ENCODE measurements around the gene AGPAT1.

Gene AGPAT1

GRCh38 chr6:32158052-32158451 lies 17.8 kb downstream of the AGPAT1 start:
- no peak for DNase-seq (ENCODE audit: insufficient read length, low spot score)
- no peak for FAIRE-seq
- TF ChIP-seq TAF1 (IDR thresholded peaks at IDR 0.05; ENCODE audit: low read depth, low read length) (no peak), POLR2A (IDR thresholded peaks at IDR 0.05; ENCODE audit: low read depth, low read length) (no peak), POLR2AphosphoS5 (IDR thresholded peaks at IDR 0.05; ENCODE audit: low read depth, low read length) (no peak), PAX5 (IDR thresholded peaks at IDR 0.05; ENCODE audit: insufficient read depth, low read length, severe bottlenecking) (no peak), POU2F2 (IDR thresholded peaks at IDR 0.05; ENCODE audit: low read depth, low read length) (no peak), SPI1 (IDR thresholded peaks at IDR 0.05; ENCODE audit: low read depth, low read length) (no peak)

- FAIRE-seq (no peak), DNase-seq (ENCODE audit: insufficient read length, low spot score) (no peak)
- no peak for TF ChIP-seq PAX5 (IDR thresholded peaks at IDR 0.05; ENCODE audit: insufficient read depth, low read length, severe bottlenecking)
- TF ChIP-seq POU2F2 (IDR thresholded peaks at IDR 0.05; ENCODE audit: low read depth, low read length), result no peak
- no peak for TF ChIP-seq POLR2A (IDR thresholded peaks at IDR 0.05; ENCODE audit: low read depth, low read length)
- TF ChIP-seq SPI1 (IDR thresholded peaks at IDR 0.05; ENCODE audit: low read depth, low read length), result no peak
- no peak for TF ChIP-seq POLR2AphosphoS5 (IDR thresholded peaks at IDR 0.05; ENCODE audit: low read depth, low read length)
- no peak for TF ChIP-seq TAF1 (IDR thresholded peaks at IDR 0.05; ENCODE audit: low read depth, low read length)
These were observed 19.0 kb downstream of the AGPAT1 start for GRCh38 chr6:32156891-32157290.

- peak; percentile 83 for DNase-seq (ENCODE audit: insufficient read length, low spot score)
These were observed 21.2 kb downstream of the AGPAT1 start for GRCh38 chr6:32154514-32155161.

DNA sequence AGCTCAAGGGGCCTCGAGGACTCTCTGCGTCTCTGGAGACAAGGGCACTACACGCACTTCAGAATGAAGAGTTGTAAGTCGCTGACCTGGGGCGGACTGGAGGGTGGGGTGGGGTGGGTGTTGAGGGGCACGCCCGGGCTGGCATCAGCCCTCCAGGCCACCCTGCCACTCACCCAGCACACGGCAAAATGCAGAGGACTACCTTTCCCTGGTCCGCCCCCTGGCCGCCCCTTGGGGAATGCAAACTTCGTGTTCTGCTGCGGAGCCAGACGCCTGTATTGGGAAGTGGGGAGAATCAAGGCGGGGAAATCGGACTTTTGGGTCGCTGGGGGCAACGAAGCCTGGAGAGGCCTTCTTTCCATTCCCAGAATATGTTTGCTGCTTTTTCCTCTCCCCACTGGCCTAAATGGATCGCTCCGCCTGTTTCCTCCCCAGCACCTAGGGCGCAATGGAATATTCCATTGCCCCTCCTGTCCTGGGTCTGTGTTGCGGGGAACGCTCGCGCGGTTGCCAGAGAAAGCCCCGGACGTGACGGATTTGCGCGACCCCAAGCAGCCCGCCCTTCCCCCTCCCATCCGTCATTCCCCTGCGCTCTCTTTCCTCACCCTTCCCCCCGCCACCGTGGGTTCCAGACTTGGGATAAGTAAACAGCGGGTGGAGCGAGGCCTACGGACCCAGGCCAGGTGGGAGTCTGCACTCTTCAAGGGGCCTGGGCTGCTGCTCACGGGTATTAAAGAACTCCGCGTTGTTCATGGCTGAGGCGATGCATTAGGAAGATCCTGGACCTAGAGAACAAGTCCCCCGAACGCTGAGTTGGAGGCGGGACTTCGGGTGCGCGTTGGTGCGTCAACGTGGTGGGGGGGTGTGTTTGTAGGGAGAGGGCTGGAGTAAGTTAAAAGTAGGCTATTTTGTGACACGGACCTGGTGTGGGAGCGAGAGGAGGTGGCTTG lies 22.0 kb downstream of the AGPAT1 start, which contains the start of gene PPT2:
Gene PPT2, plus strand, starts transcription at position 578 of the 950 bp plus-strand sequence. CDS start 454 bp downstream, outside the sequence.
- TF ChIP-seq POU2F2 (IDR thresholded peaks at IDR 0.05; ENCODE audit: low read depth, low read length) (no peak), TAF1 (IDR thresholded peaks at IDR 0.05; ENCODE audit: low read depth, low read length) (peak; percentile 21; the same call in 1 of the 2 replicates), SPI1 (IDR thresholded peaks at IDR 0.05; ENCODE audit: low read depth, low read length) (no peak), POLR2AphosphoS5 (IDR thresholded peaks at IDR 0.05; ENCODE audit: low read depth, low read length) (no peak), POLR2A (IDR thresholded peaks at IDR 0.05; ENCODE audit: low read depth, low read length) (no peak), PAX5 (IDR thresholded peaks at IDR 0.05; ENCODE audit: insufficient read depth, low read length, severe bottlenecking) (no peak)
- FAIRE-seq (peak; percentile 78), DNase-seq (ENCODE audit: insufficient read length, low spot score) (peak; percentile 69)

More at GRCh38 chr6:32154514-32155161, 21.2 kb downstream of the AGPAT1 start:
- TF ChIP-seq SPI1 (IDR thresholded peaks at IDR 0.05; ENCODE audit: low read depth, low read length) (peak; percentile 46), PAX5 (IDR thresholded peaks at IDR 0.05; ENCODE audit: insufficient read depth, low read length, severe bottlenecking) (no peak), POLR2A (IDR thresholded peaks at IDR 0.05; ENCODE audit: low read depth, low read length) (no peak), TAF1 (IDR thresholded peaks at IDR 0.05; ENCODE audit: low read depth, low read length) (no peak), POU2F2 (IDR thresholded peaks at IDR 0.05; ENCODE audit: low read depth, low read length) (no peak)
- peak; percentile 82 for FAIRE-seq

DNA sequence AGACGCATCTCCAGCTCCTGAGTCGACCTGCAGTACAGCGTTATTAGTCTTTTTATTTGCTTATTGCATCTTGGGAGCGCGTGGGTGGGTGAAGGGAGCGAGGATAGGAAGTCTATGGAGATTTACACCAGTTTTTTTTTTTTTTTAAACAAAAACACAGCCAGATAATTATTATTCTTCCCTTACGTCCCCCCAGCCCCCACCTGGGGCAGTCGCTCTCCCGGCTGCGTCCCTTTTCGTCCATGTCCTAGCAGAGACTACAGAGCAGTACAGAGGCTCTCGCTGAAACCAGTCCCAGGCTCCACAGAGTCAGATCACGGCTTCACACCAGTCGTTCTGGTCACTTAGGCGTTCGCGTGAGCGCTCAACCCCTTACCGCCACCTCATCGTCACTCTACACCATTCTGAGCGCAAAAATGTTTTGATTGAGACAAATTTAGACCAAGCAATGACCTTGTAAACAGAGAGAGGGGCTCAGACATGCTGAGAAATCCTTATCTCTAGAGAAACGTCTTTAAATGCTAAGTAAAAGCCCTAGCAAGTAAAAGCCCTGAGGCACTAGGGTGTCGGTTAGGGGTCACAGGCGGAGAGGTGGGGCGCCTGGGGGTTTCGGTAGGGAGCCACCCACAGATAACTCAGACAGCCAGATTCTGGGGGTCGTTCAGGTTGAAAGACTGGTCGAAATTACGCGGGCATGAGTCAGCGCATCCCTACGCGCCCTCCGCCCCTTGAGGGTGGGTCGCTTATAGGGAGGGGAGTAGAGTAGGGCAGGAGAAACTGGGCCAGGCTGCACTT lies 22.9 kb downstream of the AGPAT1 start:
- FAIRE-seq (no peak), DNase-seq (ENCODE audit: insufficient read length, low spot score) (no peak)
- TF ChIP-seq TAF1 (IDR thresholded peaks at IDR 0.05; ENCODE audit: low read depth, low read length) (no peak), POLR2AphosphoS5 (IDR thresholded peaks at IDR 0.05; ENCODE audit: low read depth, low read length) (no peak), PAX5 (IDR thresholded peaks at IDR 0.05; ENCODE audit: insufficient read depth, low read length, severe bottlenecking) (no peak), SPI1 (IDR thresholded peaks at IDR 0.05; ENCODE audit: low read depth, low read length) (no peak), POLR2A (IDR thresholded peaks at IDR 0.05; ENCODE audit: low read depth, low read length) (no peak), POU2F2 (IDR thresholded peaks at IDR 0.05; ENCODE audit: low read depth, low read length) (no peak)

DNA sequence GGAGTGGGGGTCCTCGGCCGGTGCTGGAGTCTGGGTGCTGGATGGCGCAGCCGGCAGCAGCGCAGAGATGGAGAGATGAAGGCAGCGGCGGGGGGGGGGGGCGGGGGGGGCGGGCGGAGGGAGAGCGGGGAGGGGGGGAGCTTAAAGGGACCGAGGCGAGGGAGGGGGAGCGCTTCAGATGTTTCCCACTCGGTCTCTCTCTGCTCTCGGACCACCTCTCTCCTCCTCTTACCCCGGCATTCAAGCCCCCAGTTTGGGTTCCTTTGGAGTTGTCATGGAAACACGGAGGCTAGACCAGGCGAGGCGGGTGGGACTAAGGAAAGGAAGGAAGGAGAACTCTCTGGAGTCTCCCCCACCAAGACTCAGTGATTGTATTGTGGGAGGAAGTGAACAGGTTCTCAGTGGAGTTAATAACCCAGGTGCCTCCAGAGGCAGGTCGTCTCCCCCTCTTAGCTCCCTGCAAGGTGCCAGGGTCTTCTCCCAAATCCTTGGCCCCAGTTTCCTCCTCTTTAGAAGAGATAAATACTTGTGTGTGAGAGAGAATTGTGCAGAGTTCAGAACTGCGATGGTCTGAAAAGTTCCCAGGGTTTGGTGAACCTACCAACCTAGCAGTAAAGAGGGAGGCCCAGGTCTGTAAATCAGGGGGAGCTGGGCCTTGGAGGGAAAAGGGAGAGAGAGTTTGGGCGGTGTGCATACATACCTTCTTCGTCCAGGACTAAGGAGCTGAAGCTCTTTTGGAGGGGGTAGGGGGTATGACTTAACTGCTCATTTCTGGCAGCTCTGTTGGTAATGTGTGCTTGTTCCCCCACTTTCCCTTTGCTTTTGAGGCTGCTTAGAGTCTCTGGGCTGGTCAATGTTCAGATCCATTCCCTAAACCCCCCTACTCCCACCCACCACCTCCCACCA lies 23.8 kb downstream of the AGPAT1 start, which contains the start of gene PRRT1:
Gene PRRT1, minus strand, starts transcription at position 77 of the 906 bp plus-strand sequence. CDS start 112 bp downstream, outside the sequence.
- no peak for FAIRE-seq
- no peak for DNase-seq (ENCODE audit: insufficient read length, low spot score)
- TF ChIP-seq TAF1 (IDR thresholded peaks at IDR 0.05; ENCODE audit: low read depth, low read length), result no peak
- TF ChIP-seq SPI1 (IDR thresholded peaks at IDR 0.05; ENCODE audit: low read depth, low read length), result 0 out of 2 replicates have a peak, but pooled peaks have one; percentile 24

DNA sequence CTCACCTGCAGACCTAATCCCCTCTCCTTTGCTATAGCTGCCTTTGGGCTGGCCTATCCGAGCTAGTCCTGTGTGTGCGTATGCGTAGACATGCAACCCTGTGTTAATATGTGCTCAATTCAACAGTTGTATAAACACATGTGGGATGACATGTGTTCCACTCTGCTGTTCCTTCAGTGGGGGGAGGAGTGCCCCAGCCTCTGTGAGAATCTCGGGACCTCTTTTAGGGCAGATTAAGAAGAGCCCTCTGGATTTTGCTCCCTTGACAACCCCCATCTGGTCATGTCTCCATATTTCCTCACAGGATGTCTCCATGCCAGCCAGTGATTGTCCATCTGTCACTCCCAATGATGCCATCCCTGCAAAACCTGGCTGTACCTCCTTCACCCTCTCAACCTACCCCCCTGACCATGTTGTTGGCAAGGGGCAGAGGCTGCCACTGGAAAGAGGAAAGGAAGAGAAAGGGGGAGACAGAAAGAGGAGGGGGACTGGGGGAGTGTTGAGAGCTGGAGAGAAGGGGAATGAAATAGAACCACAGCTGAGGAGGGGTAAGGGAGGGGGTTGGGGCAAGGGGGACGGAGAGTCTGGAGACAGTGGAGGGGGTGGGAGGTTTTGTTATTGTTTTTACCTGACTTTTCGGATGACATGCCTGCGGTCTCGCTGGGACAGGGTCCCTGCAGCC lies 24.6 kb downstream of the AGPAT1 start:
- TF ChIP-seq POLR2AphosphoS5 (IDR thresholded peaks at IDR 0.05; ENCODE audit: low read depth, low read length) (no peak), TAF1 (IDR thresholded peaks at IDR 0.05; ENCODE audit: low read depth, low read length) (no peak), SPI1 (IDR thresholded peaks at IDR 0.05; ENCODE audit: low read depth, low read length) (no peak), PAX5 (IDR thresholded peaks at IDR 0.05; ENCODE audit: insufficient read depth, low read length, severe bottlenecking) (no peak), POLR2A (IDR thresholded peaks at IDR 0.05; ENCODE audit: low read depth, low read length) (no peak), POU2F2 (IDR thresholded peaks at IDR 0.05; ENCODE audit: low read depth, low read length) (no peak)
- FAIRE-seq (no peak), DNase-seq (ENCODE audit: insufficient read length, low spot score) (no peak)

All from GM12891 (cell line).